DND-41 (cell line): ENCODE results near the gene IL20RB.

Source experiments
- ATAC-seq: fragments of 200-7000 bp; cut with Tn5 transposase; 3 replicates; pipeline ENCODE4 v1.9.1; 2021; ENCODE audit warnings: low read depth; ENCODE audit not compliant: insufficient read depth
- DNase-seq: peaks from one replicate; pipeline ENCODE4 v3.0.0-alpha.2; 2020
- H2AFZ ChIP-seq: 2 replicates; pipeline ENCODE4 v1.6.0; 2012; ENCODE audit warnings: low read depth, low read length
- H3K27ac ChIP-seq: 2 replicates; pipeline ENCODE4 v1.5.1; 2012; ENCODE audit warnings: low read length, inconsistent platforms
- H3K27me3 ChIP-seq: fragments of 200-600 bp; sonication (generic); 2 replicates; pipeline ENCODE4 v1.6.0; 2012; ENCODE audit warnings: low read length, mild to moderate bottlenecking, inconsistent platforms; ENCODE audit not compliant: insufficient read depth, poor library complexity
- H3K36me3 ChIP-seq: 2 replicates; pipeline ENCODE4 v1.5.1; 2012; ENCODE audit warnings: low read length, inconsistent platforms; ENCODE audit not compliant: insufficient read depth
- H3K4me1 ChIP-seq: 2 replicates; pipeline ENCODE4 v1.5.1; 2012; ENCODE audit warnings: mild to moderate bottlenecking, low read length; ENCODE audit not compliant: insufficient read depth
- H3K4me2 ChIP-seq: 2 replicates; pipeline ENCODE4 v1.6.0; 2012; ENCODE audit warnings: mild to moderate bottlenecking, moderate library complexity, low read length, inconsistent platforms; ENCODE audit not compliant: insufficient read depth
- H3K4me3 ChIP-seq, 2 experiments: fragments of 200-600 bp in 1 of 2; shearing (Covaris generic) in 1 of 2; 2 replicates each; pipeline ENCODE4 v1.5.1; 2012 to 2016; ENCODE audit warnings: inconsistent platforms in 2 of 2, low read length in 2 of 2, mild to moderate bottlenecking in 2 of 2, low read depth in 1 of 2, moderate library complexity in 1 of 2
- H3K79me2 ChIP-seq: 2 replicates; pipeline ENCODE4 v1.6.0; 2012; ENCODE audit warnings: low read length, inconsistent platforms; ENCODE audit not compliant: insufficient read depth
- H3K9ac ChIP-seq: 2 replicates; pipeline ENCODE4 v1.6.0; 2012; ENCODE audit warnings: low read depth, mild to moderate bottlenecking, inconsistent platforms, low read length, moderate library complexity
- H3K9me3 ChIP-seq: 2 replicates; pipeline ENCODE4 v1.5.1; 2012; ENCODE audit warnings: low read length, moderate library complexity, mild to moderate bottlenecking, inconsistent platforms; ENCODE audit not compliant: insufficient read depth, severe bottlenecking
- H4K20me1 ChIP-seq: 2 replicates; pipeline ENCODE4 v1.6.0; 2012; ENCODE audit warnings: low read length; ENCODE audit not compliant: insufficient read depth
- EZH2 ChIP-seq: IDR thresholded peaks from 3 replicates; pipeline ENCODE4 v1.6.1; 2012; ENCODE audit warnings: borderline replicate concordance, low read depth, mild to moderate bottlenecking, moderate library complexity, low read length, inconsistent platforms; ENCODE audit not compliant: severe bottlenecking
- TF ChIP-seq, protein P1 (sequence below): IDR thresholded peaks from 2 replicates; pipeline ENCODE4 v1.5.1; 2012; ENCODE audit warnings: borderline replicate concordance, low read length, moderate library complexity, mild to moderate bottlenecking; ENCODE audit not compliant: poor library complexity, severe bottlenecking; ENCODE audit errors: extremely low read depth

IL20RB gene

DNA sequence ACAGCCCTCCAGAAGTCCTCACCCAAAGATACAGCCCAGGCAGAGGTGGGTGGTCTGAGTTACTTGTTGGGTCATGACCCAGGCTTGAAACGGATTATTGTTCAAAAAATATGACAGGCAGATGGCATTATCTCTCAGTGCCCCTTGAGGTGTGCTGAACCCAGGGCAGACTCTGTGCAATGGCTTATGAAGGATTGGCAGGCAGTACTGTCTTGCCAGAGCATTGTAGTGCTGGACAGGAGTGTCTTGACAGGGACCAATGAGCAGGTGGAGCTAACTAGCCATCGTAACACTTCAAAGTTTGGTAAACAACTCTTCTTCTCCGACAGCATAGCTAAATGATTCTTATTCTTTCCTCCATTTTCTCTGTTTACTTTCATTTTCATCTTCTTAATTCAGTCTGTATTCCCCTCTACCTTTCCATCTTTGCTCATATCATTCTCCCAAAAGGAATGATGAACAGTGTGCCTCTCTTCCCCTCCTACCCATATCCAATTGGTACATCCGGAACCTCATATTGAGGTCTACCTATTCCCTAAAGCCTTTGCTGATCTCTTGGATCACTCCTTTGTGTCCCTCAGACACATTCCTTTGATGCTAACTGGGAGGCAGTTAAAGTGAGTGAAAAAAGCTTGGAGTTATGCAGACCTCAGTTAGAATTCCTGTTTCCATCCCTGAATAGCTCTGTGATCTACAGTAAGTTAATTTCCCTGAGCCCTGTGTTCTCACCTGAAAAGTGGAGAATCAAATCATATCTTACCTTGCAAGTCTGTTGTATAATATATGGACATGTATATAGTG, 2.6 kb upstream of the IL20RB start:
- Histone ChIP-seq H4K20me1 (no peaks in the 10 kb centered on the region), H3K27ac (no peak overlapping the region), H3K27me3 (no peaks in the 10 kb centered on the region), H3K9me3 (no peaks in the 10 kb centered on the region), H3K4me3 (no peak overlapping the region), H3K9ac (no peak overlapping the region), H3K79me2 (no peaks in the 10 kb centered on the region), H3K36me3 (peaks cover 7% of the 10 kb centered on the region; the same call in 1 of the 2 replicates), H3K4me1 (no peaks in the 10 kb centered on the region), H2AFZ (no peak overlapping the region), H3K4me2 (no peak overlapping the region)
- DNase-seq (no peak), ATAC-seq (no peak)
- no peak for TF ChIP-seq EZH2
- TF ChIP-seq, protein P1, sequence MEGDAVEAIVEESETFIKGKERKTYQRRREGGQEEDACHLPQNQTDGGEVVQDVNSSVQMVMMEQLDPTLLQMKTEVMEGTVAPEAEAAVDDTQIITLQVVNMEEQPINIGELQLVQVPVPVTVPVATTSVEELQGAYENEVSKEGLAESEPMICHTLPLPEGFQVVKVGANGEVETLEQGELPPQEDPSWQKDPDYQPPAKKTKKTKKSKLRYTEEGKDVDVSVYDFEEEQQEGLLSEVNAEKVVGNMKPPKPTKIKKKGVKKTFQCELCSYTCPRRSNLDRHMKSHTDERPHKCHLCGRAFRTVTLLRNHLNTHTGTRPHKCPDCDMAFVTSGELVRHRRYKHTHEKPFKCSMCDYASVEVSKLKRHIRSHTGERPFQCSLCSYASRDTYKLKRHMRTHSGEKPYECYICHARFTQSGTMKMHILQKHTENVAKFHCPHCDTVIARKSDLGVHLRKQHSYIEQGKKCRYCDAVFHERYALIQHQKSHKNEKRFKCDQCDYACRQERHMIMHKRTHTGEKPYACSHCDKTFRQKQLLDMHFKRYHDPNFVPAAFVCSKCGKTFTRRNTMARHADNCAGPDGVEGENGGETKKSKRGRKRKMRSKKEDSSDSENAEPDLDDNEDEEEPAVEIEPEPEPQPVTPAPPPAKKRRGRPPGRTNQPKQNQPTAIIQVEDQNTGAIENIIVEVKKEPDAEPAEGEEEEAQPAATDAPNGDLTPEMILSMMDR, result no peak

DNA sequence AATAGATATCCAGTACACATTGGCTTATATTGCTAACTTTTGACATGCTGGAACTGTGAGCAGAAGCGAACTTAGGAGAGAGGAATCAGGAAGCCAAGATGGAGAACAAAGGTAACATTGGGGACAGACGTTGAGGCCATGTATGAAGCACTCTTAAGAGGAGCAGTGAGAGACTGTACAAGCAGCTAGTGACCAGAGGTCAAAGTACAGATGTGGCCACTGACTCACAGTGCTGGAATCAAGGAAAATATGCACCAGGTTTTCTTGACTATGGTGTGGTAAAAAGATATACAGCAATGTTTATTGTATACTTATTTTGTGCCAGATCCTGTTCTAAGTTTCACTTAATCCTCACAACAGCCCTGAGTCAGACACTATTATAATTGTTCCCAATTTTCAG, 2.0 kb upstream of the IL20RB start:
- H3K4me3 ChIP-seq, result no peak overlapping the region
- no peak overlapping the region for H3K4me2 ChIP-seq
- H4K20me1 ChIP-seq, result no peaks in the 10 kb centered on the region
- no peaks in the 10 kb centered on the region for H3K79me2 ChIP-seq
- no peaks in the 10 kb centered on the region for H3K27me3 ChIP-seq
- no peak for DNase-seq
- H2AFZ ChIP-seq, result no peak overlapping the region
- no peaks in the 10 kb centered on the region for H3K9me3 ChIP-seq
- TF ChIP-seq EZH2, result no peak
- TF ChIP-seq, protein P1, result no peak
- ATAC-seq, result no peak
- H3K9ac ChIP-seq, result no peak overlapping the region
- H3K36me3 ChIP-seq, result peaks cover 3% of the 10 kb centered on the region; the same call in 1 of the 2 replicates
- H3K4me1 ChIP-seq, result no peaks in the 10 kb centered on the region
- H3K27ac ChIP-seq, result no peak overlapping the region

DNA sequence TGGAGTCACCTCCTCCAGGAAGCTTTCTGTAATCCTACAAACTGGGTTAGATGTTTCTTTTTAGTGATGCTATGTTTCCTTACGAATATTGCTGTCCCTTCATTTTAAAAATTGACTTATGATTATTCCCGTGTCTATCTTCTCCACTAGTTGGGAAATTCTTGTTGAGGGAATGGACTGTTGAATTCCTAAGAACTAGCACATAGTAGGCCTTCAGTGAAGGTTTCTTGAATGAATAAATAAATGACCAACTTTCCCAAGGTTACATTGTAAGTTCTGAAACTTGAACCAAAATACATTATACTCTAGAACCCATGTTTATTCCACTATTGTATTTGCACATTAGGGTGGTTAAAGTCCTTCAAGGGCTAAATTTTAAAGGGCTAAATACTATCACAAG, 812 bp upstream of the IL20RB start:
- ATAC-seq, result no peak
- H3K4me1 ChIP-seq, result no peaks in the 10 kb centered on the region
- TF ChIP-seq EZH2, result no peak
- TF ChIP-seq, protein P1, result no peak
- no peaks in the 10 kb centered on the region for H3K9me3 ChIP-seq
- H3K9ac ChIP-seq, result no peak overlapping the region
- no peaks in the 10 kb centered on the region for H3K27me3 ChIP-seq
- no peak overlapping the region for H3K4me3 ChIP-seq
- H3K79me2 ChIP-seq, result no peaks in the 10 kb centered on the region
- H3K27ac ChIP-seq, result no peak overlapping the region
- H4K20me1 ChIP-seq, result no peaks in the 10 kb centered on the region
- H3K4me2 ChIP-seq, result no peak overlapping the region
- no peak overlapping the region for H2AFZ ChIP-seq
- H3K36me3 ChIP-seq, result no peaks in the 10 kb centered on the region
- DNase-seq, result no peak
